ENCODE data around the gene PCDH12. TPM values are rescaled to one million over a fixed set of nuclear protein-coding genes. Genes with fewer than 3 reads are reported as not detected.

The PCDH12 gene
- polyA plus RNA-seq, 1 donor from 2014 or later = not detected

DNA sequence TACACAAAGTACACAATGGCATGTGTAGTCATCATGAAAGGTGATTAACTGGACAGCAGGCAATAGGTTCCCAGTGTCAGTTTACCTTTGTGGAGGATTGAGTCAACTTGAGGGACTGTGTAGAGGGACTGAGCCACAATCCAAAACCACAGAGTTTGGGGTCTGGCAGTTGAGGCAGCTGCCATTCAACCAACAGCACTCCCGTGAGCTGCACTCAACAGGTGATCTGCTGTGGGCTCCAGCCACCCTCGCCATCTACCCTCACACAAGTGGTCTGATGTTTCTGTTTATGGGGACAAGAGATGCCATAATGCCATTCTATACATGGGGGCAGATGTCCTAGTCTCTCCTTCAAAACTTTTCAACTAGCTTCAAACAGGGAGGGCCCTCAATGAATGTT, 37.2 kb downstream of the PCDH12 start:
- no peak overlapping the region for H2AFZ ChIP-seq (ENCODE audit: low read depth, low read length)
- H3K9me3 ChIP-seq (ENCODE audit: low read length) = no peaks in the 10 kb centered on the region
- H3K9ac ChIP-seq (ENCODE audit: low read length) = no peak overlapping the region
- no peak overlapping the region for H3K4me2 ChIP-seq (ENCODE audit: low read length)
- TF ChIP-seq EP300 (conservative IDR thresholded peaks at IDR 0.05; ENCODE audit: poor library complexity, severe bottlenecking) = no peak
- no peak for TF ChIP-seq CTCF (IDR thresholded peaks at IDR 0.05; ENCODE audit: poor library complexity, severe bottlenecking)
- TF ChIP-seq, protein P1, sequence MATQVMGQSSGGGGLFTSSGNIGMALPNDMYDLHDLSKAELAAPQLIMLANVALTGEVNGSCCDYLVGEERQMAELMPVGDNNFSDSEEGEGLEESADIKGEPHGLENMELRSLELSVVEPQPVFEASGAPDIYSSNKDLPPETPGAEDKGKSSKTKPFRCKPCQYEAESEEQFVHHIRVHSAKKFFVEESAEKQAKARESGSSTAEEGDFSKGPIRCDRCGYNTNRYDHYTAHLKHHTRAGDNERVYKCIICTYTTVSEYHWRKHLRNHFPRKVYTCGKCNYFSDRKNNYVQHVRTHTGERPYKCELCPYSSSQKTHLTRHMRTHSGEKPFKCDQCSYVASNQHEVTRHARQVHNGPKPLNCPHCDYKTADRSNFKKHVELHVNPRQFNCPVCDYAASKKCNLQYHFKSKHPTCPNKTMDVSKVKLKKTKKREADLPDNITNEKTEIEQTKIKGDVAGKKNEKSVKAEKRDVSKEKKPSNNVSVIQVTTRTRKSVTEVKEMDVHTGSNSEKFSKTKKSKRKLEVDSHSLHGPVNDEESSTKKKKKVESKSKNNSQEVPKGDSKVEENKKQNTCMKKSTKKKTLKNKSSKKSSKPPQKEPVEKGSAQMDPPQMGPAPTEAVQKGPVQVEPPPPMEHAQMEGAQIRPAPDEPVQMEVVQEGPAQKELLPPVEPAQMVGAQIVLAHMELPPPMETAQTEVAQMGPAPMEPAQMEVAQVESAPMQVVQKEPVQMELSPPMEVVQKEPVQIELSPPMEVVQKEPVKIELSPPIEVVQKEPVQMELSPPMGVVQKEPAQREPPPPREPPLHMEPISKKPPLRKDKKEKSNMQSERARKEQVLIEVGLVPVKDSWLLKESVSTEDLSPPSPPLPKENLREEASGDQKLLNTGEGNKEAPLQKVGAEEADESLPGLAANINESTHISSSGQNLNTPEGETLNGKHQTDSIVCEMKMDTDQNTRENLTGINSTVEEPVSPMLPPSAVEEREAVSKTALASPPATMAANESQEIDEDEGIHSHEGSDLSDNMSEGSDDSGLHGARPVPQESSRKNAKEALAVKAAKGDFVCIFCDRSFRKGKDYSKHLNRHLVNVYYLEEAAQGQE (IDR thresholded peaks at IDR 0.05; ENCODE audit: borderline replicate concordance) = no peak
- TF ChIP-seq EZH2 (IDR thresholded peaks at IDR 0.05; ENCODE audit: borderline replicate concordance, insufficient read depth, low read length, poor library complexity, severe bottlenecking) = no peak
- TF ChIP-seq POLR2AphosphoS5 (IDR thresholded peaks at IDR 0.05) = no peak
- TF ChIP-seq SMC3 (conservative IDR thresholded peaks at IDR 0.05; ENCODE audit: poor library complexity) = no peak
- no peak for TF ChIP-seq TAF1 (IDR thresholded peaks at IDR 0.05; ENCODE audit: low read depth)
- TF ChIP-seq MXI1 (conservative IDR thresholded peaks at IDR 0.05; ENCODE audit: poor library complexity, severe bottlenecking) = no peak
- TF ChIP-seq RAD21 (conservative IDR thresholded peaks at IDR 0.05) = no peak
- H3K36me3 ChIP-seq (ENCODE audit: insufficient read depth, low read length) = no peaks in the 10 kb centered on the region
- no peaks in the 10 kb centered on the region for H3K79me2 ChIP-seq (replicated peaks; ENCODE audit: insufficient read depth, low read length)
- H3K9me2 ChIP-seq (ENCODE audit: insufficient read depth, low read length) = no peaks in the 10 kb centered on the region
- H3K27ac ChIP-seq (ENCODE audit: low read length) = no peak overlapping the region
- no peaks in the 10 kb centered on the region for H3K27me3 ChIP-seq (ENCODE audit: insufficient read depth, low read depth, low read length)
- H3F3A ChIP-seq (ENCODE audit: insufficient read depth, low read length, poor library complexity, severe bottlenecking) = no peaks in the 10 kb centered on the region
- H4K20me1 ChIP-seq (ENCODE audit: insufficient read depth) = no peaks in the 10 kb centered on the region
- H3K4me3 ChIP-seq (ENCODE audit: low read length) = no peak overlapping the region

GRCh38 chr5:141919218-141920119, 38.5 kb downstream of the PCDH12 start:
- Histone ChIP-seq H3K9ac (ENCODE audit: low read length) (no peak overlapping the region), H3K9me3 (ENCODE audit: low read length) (no peaks in the 10 kb centered on the region), H3K36me3 (ENCODE audit: insufficient read depth, low read length) (no peaks in the 10 kb centered on the region), H4K20me1 (ENCODE audit: insufficient read depth) (no peaks in the 10 kb centered on the region), H3K4me2 (ENCODE audit: low read length) (no peak overlapping the region), H3K27me3 (ENCODE audit: insufficient read depth, low read depth, low read length) (no peaks in the 10 kb centered on the region), H3F3A (ENCODE audit: insufficient read depth, low read length, poor library complexity, severe bottlenecking) (no peaks in the 10 kb centered on the region), H3K79me2 (replicated peaks; ENCODE audit: insufficient read depth, low read length) (no peaks in the 10 kb centered on the region), H3K27ac (ENCODE audit: low read length) (no peak overlapping the region), H3K9me2 (ENCODE audit: insufficient read depth, low read length) (no peaks in the 10 kb centered on the region), H3K4me3 (ENCODE audit: low read length) (no peak overlapping the region), H2AFZ (ENCODE audit: low read depth, low read length) (no peak overlapping the region)
- TF ChIP-seq, protein P1 (IDR thresholded peaks at IDR 0.05; ENCODE audit: borderline replicate concordance) = no peak
- no peak for TF ChIP-seq EP300 (conservative IDR thresholded peaks at IDR 0.05; ENCODE audit: poor library complexity, severe bottlenecking)
- no peak for TF ChIP-seq CTCF (IDR thresholded peaks at IDR 0.05; ENCODE audit: poor library complexity, severe bottlenecking)
- no peak for TF ChIP-seq POLR2AphosphoS5 (IDR thresholded peaks at IDR 0.05)
- no peak for TF ChIP-seq EZH2 (IDR thresholded peaks at IDR 0.05; ENCODE audit: borderline replicate concordance, insufficient read depth, low read length, poor library complexity, severe bottlenecking)
- no peak for TF ChIP-seq TAF1 (IDR thresholded peaks at IDR 0.05; ENCODE audit: low read depth)
- no peak for TF ChIP-seq RAD21 (conservative IDR thresholded peaks at IDR 0.05)

Measured in neural cell (in vitro differentiated cells).